SK-N-SH treated with all-trans-retinoic acid at 6 μM for 48 hours (cell line): ENCODE data around the gene AKAP9.

Experiments
- PPARA ChIP-seq: fragments of 250-450 bp; sonication (Bioruptor Pico); IDR thresholded peaks from 2 replicates; pipeline ENCODE4 v1.5.0; 2020; ENCODE audit warnings: mild to moderate bottlenecking, borderline replicate concordance
- RARB ChIP-seq: fragments of 250-450 bp; sonication (Bioruptor Pico); IDR thresholded peaks from 2 replicates; pipeline ENCODE4 v1.8.0; 2021; ENCODE audit warnings: mild to moderate bottlenecking, moderate library complexity
- SNAI2 ChIP-seq: fragments of 250-450 bp; sonication (Bioruptor Pico); IDR thresholded peaks from 2 replicates; pipeline ENCODE4 v1.5.0; 2020; ENCODE audit warnings: mild to moderate bottlenecking, moderate library complexity
- TOX ChIP-seq: fragments of 250-450 bp; sonication (Bioruptor Pico); IDR thresholded peaks from 2 replicates; pipeline ENCODE4 v1.8.0; 2021; ENCODE audit warnings: mild to moderate bottlenecking, moderate library complexity, borderline replicate concordance
- ZFP3 ChIP-seq: fragments of 250-450 bp; sonication (Bioruptor Pico); IDR thresholded peaks from 2 replicates; pipeline ENCODE4 v1.5.0; 2020; ENCODE audit warnings: mild to moderate bottlenecking, moderate library complexity

GRCh38 chr7:91892821-91893340 lies 47.8 kb upstream of the AKAP9 start:
- TF ChIP-seq SNAI2 (CRISPR knock-in tag), result no peak
- no peak for TF ChIP-seq RARB (CRISPR knock-in tag)
- TF ChIP-seq TOX (CRISPR knock-in tag), result no peak
- TF ChIP-seq ZFP3, result no peak
- no peak for TF ChIP-seq PPARA (CRISPR knock-in tag)
